DND-41 (cell line): ENCODE measurements around the gene FRK.

Experiments
- ATAC-seq: fragments of 200-7000 bp; cut with Tn5 transposase; 3 replicates; pipeline ENCODE4 v1.9.1; 2021; ENCODE audit warnings: low read depth; ENCODE audit not compliant: insufficient read depth
- DNase-seq: peaks from one replicate; pipeline ENCODE4 v3.0.0-alpha.2; 2020
- H2AFZ ChIP-seq: 2 replicates; pipeline ENCODE4 v1.6.0; 2012; ENCODE audit warnings: low read depth, low read length
- H3K27ac ChIP-seq: 2 replicates; pipeline ENCODE4 v1.5.1; 2012; ENCODE audit warnings: low read length, inconsistent platforms
- H3K27me3 ChIP-seq: fragments of 200-600 bp; sonication (generic); 2 replicates; pipeline ENCODE4 v1.6.0; 2012; ENCODE audit warnings: low read length, mild to moderate bottlenecking, inconsistent platforms; ENCODE audit not compliant: insufficient read depth, poor library complexity
- H3K36me3 ChIP-seq: 2 replicates; pipeline ENCODE4 v1.5.1; 2012; ENCODE audit warnings: low read length, inconsistent platforms; ENCODE audit not compliant: insufficient read depth
- H3K4me1 ChIP-seq: 2 replicates; pipeline ENCODE4 v1.5.1; 2012; ENCODE audit warnings: mild to moderate bottlenecking, low read length; ENCODE audit not compliant: insufficient read depth
- H3K4me2 ChIP-seq: 2 replicates; pipeline ENCODE4 v1.6.0; 2012; ENCODE audit warnings: mild to moderate bottlenecking, moderate library complexity, low read length, inconsistent platforms; ENCODE audit not compliant: insufficient read depth
- H3K4me3 ChIP-seq, 2 experiments: fragments of 200-600 bp in 1 of 2; shearing (Covaris generic) in 1 of 2; 2 replicates each; pipeline ENCODE4 v1.5.1; 2012 to 2016; ENCODE audit warnings: inconsistent platforms in 2 of 2, low read length in 2 of 2, mild to moderate bottlenecking in 2 of 2, low read depth in 1 of 2, moderate library complexity in 1 of 2
- H3K79me2 ChIP-seq: 2 replicates; pipeline ENCODE4 v1.6.0; 2012; ENCODE audit warnings: low read length, inconsistent platforms; ENCODE audit not compliant: insufficient read depth
- H3K9ac ChIP-seq: 2 replicates; pipeline ENCODE4 v1.6.0; 2012; ENCODE audit warnings: low read depth, mild to moderate bottlenecking, inconsistent platforms, low read length, moderate library complexity
- H3K9me3 ChIP-seq: 2 replicates; pipeline ENCODE4 v1.5.1; 2012; ENCODE audit warnings: low read length, moderate library complexity, mild to moderate bottlenecking, inconsistent platforms; ENCODE audit not compliant: insufficient read depth, severe bottlenecking
- H4K20me1 ChIP-seq: 2 replicates; pipeline ENCODE4 v1.6.0; 2012; ENCODE audit warnings: low read length; ENCODE audit not compliant: insufficient read depth
- EZH2 ChIP-seq: IDR thresholded peaks from 3 replicates; pipeline ENCODE4 v1.6.1; 2012; ENCODE audit warnings: borderline replicate concordance, low read depth, mild to moderate bottlenecking, moderate library complexity, low read length, inconsistent platforms; ENCODE audit not compliant: severe bottlenecking
- TF ChIP-seq, protein P1 (sequence below): IDR thresholded peaks from 2 replicates; pipeline ENCODE4 v1.5.1; 2012; ENCODE audit warnings: borderline replicate concordance, low read length, moderate library complexity, mild to moderate bottlenecking; ENCODE audit not compliant: poor library complexity, severe bottlenecking; ENCODE audit errors: extremely low read depth

The FRK gene

DNA sequence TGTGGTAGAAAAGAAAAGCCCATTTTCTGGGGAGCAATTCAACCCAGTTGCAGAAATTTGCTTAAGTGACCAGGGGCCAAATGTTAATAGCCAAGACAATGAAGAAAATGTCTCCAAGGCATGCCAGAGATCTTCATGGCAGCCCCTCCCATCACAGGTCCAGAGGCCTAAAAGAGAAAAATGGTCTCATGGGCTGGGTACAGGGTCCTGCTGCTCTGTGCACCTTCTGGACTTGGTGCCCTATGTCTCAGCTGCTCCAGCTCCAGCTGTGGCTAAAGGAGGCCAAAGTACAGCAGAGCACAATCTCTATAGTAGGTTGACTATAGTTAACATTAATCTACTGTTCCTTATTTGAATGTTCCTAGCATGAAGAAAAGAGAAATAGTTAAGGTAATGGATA is 44.7 kb downstream of the FRK start:
- no peak overlapping the region for H3K4me2 ChIP-seq
- ATAC-seq = no peak

DNA sequence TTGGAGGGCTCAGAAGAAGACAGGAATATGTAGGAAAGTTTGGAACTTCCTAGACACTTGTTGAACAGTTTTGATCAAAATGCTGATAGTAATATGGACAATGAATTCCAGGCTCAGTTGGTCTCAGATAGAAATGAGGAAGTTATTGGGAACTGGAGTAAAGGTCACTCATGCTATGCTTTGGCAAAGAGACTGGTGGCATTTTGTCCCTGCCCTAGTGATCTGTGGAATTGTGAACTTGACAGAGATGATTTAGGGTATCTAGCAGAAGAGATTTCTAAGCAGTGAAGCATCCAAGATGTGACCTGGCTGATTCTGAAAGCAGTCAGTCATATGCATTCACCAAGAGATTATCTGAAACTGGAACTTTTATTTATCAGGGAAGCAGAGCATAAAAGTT is 45.1 kb downstream of the FRK start:
- H4K20me1 ChIP-seq = no peaks in the 10 kb centered on the region
- H2AFZ ChIP-seq = no peak overlapping the region
- TF ChIP-seq, protein P1, sequence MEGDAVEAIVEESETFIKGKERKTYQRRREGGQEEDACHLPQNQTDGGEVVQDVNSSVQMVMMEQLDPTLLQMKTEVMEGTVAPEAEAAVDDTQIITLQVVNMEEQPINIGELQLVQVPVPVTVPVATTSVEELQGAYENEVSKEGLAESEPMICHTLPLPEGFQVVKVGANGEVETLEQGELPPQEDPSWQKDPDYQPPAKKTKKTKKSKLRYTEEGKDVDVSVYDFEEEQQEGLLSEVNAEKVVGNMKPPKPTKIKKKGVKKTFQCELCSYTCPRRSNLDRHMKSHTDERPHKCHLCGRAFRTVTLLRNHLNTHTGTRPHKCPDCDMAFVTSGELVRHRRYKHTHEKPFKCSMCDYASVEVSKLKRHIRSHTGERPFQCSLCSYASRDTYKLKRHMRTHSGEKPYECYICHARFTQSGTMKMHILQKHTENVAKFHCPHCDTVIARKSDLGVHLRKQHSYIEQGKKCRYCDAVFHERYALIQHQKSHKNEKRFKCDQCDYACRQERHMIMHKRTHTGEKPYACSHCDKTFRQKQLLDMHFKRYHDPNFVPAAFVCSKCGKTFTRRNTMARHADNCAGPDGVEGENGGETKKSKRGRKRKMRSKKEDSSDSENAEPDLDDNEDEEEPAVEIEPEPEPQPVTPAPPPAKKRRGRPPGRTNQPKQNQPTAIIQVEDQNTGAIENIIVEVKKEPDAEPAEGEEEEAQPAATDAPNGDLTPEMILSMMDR = no peak
- TF ChIP-seq EZH2 = no peak
- H3K79me2 ChIP-seq = no peaks in the 10 kb centered on the region
- no peak overlapping the region for H3K27ac ChIP-seq
- no peak overlapping the region for H3K4me3 ChIP-seq
- no peaks in the 10 kb centered on the region for H3K4me1 ChIP-seq
- peaks cover 5% of the 10 kb centered on the region for H3K27me3 ChIP-seq
- no peak for ATAC-seq
- no peak overlapping the region for H3K4me2 ChIP-seq
- no peaks in the 10 kb centered on the region for H3K36me3 ChIP-seq
- H3K9ac ChIP-seq = no peak overlapping the region
- H3K9me3 ChIP-seq = no peaks in the 10 kb centered on the region
- DNase-seq = no peak

More for the DNA sequence above, 44.7 kb downstream of the FRK start:
- no peak overlapping the region for H3K9ac ChIP-seq
- H3K9me3 ChIP-seq = no peaks in the 10 kb centered on the region
- H3K4me3 ChIP-seq = no peak overlapping the region
- no peaks in the 10 kb centered on the region for H3K4me1 ChIP-seq
- peaks cover 5% of the 10 kb centered on the region for H3K27me3 ChIP-seq
- TF ChIP-seq, protein P1 = no peak
- H3K36me3 ChIP-seq = no peaks in the 10 kb centered on the region
- H4K20me1 ChIP-seq = no peaks in the 10 kb centered on the region
- H3K79me2 ChIP-seq = no peaks in the 10 kb centered on the region
- no peak overlapping the region for H2AFZ ChIP-seq
- DNase-seq = no peak
- no peak overlapping the region for H3K27ac ChIP-seq

DNA sequence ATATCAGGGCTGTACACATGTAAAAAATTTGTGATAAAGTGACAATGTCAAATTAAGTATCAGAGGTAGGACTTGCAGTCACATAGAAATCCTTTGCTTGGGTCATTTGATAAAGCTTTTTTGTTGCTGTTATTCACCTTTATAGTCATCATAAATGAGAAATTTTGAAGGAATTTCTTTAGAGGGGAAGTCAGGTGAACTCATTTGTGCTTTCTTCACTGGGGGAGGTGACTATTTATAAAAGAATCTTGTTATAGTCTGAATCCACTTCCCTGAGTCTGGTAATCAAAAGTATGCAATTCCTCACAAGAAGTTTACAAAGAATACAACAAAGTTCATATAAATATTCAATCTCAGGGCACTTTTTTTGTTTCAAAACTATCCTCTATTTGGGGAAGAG is 47.7 kb downstream of the FRK start:
- Histone ChIP-seq H3K9ac (no peak overlapping the region), H3K36me3 (no peaks in the 10 kb centered on the region), H3K4me3 (no peak overlapping the region), H3K4me2 (no peak overlapping the region), H3K79me2 (no peaks in the 10 kb centered on the region), H3K27ac (no peak overlapping the region), H2AFZ (no peak overlapping the region), H3K4me1 (no peaks in the 10 kb centered on the region), H3K27me3 (peaks cover 5% of the 10 kb centered on the region), H3K9me3 (no peaks in the 10 kb centered on the region), H4K20me1 (no peaks in the 10 kb centered on the region)
- ATAC-seq (no peak), DNase-seq (no peak)
- TF ChIP-seq, protein P1 = no peak
- no peak for TF ChIP-seq EZH2

DNA sequence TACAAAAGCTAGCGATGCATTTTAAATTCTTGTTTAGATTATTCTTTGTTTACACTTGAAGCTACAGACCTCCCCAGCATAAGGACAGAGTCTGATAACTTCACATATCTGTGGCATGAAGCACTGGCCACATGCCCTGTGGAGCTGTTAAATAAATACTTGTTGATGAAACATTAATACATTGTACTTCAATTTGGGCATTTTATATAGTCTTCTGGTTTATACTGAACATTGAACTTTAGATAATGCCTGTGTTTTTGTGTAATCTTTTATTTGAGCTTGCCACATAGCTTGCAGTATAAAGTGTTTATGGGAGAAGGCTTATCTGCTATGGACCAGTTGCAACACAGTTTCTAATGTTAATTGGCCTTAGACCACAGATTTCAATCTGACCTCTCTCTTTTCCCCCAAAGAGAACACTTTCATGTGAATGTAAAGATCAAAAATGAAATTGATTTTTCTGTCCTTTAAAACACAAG is 48.2 kb downstream of the FRK start:
- H3K4me3 ChIP-seq = no peak overlapping the region
- no peaks in the 10 kb centered on the region for H3K9me3 ChIP-seq
- no peaks in the 10 kb centered on the region for H3K36me3 ChIP-seq
- H2AFZ ChIP-seq = no peak overlapping the region
- no peaks in the 10 kb centered on the region for H3K4me1 ChIP-seq
- H3K27me3 ChIP-seq = peaks cover 3% of the 10 kb centered on the region
- no peak overlapping the region for H3K27ac ChIP-seq
- H3K4me2 ChIP-seq = no peak overlapping the region
- ATAC-seq = no peak
- H3K9ac ChIP-seq = no peak overlapping the region
- DNase-seq = no peak
- no peaks in the 10 kb centered on the region for H4K20me1 ChIP-seq
- H3K79me2 ChIP-seq = no peaks in the 10 kb centered on the region
- no peak for TF ChIP-seq EZH2
- TF ChIP-seq, protein P1 = no peak
